Activated CD8-positive, alpha-beta T cell treated with anti-CD3 and anti-CD28 coated beads for 36 hours (primary cell): ENCODE measurements around the gene CKM. TPM values are rescaled to one million over a fixed set of nuclear protein-coding genes. Genes with fewer than 3 reads are reported as not detected.

ENCODE experiments used
- ATAC-seq: fragments of 200-7000 bp; cut with Tn5 transposase; one replicate; pipeline ENCODE4 v1.10.0; 2021; ENCODE audit warnings: mild to moderate bottlenecking, moderate library complexity
- CTCF ChIA-PET: fragments of 350-600 bp; sonication (Branson Sonifier 250); formaldehyde crosslinking; loops from one replicate; lab custom pipeline; 2021; ENCODE audit warnings: antibody characterized with exemption; lab: Charles Lee
- POLR2A ChIA-PET: fragments of 350-600 bp; sonication (Branson Sonifier 250); formaldehyde crosslinking; loops from one replicate; lab custom pipeline; 2021; ENCODE audit warnings: antibody characterized with exemption; lab: Charles Lee
- DNase-seq: peaks from one replicate; pipeline ENCODE4 v3.0.0-alpha.2; 2020
- H3K27ac Mint-ChIP-seq: one replicate; pipeline ENCODE4 v1.8.0; 2021; ENCODE audit warnings: mild to moderate bottlenecking, mixed read lengths
- H3K27me3 Mint-ChIP-seq: one replicate; pipeline ENCODE4 v1.8.0; 2021; ENCODE audit warnings: mixed read lengths
- H3K36me3 Mint-ChIP-seq: one replicate; pipeline ENCODE4 v1.8.0; 2021; ENCODE audit warnings: low read depth, mixed read lengths
- H3K4me1 Mint-ChIP-seq: one replicate; pipeline ENCODE4 v1.8.0; 2021; ENCODE audit warnings: low read depth, mixed read lengths
- H3K4me3 Mint-ChIP-seq: one replicate; pipeline ENCODE4 v1.8.0; 2021; ENCODE audit warnings: mild to moderate bottlenecking, moderate library complexity, mixed read lengths
- H3K9me3 Mint-ChIP-seq: one replicate; pipeline ENCODE4 v1.8.0; 2021; ENCODE audit warnings: mixed read lengths
- CTCF ChIP-seq: fragments of 200-600 bp; IDR thresholded peaks from one replicate; pipeline ENCODE4 v1.8.0; 2022; ENCODE audit warnings: antibody characterized with exemption, mild to moderate bottlenecking
- intact Hi-C: fragments of 100-400 bp; cut with micrococcal nuclease; formaldehyde crosslinking; loops from one replicate; pipeline ENCODE4 v1.10.0; 2022
- total RNA-seq, 2 experiments: library from RNA; stranded (reverse); gene quantifications; one replicate each; pipeline ENCODE4 v1.2.3, GENCODE V29; 2021

Gene CKM
- total RNA-seq, 2 experiments from 2014 or later, result not detected

- H3K4me3 Mint-ChIP-seq, result no peak overlapping the region
- intact Hi-C loops, result no loop called here
- POLR2A ChIA-PET, result no interaction called here
- ATAC-seq (no peak), DNase-seq (no peak)
- peaks cover 16% of the 10 kb centered on the region for H3K27me3 Mint-ChIP-seq
- CTCF ChIA-PET, result interaction anchor here (0.6 kb wide), 1 partner anchor 13 kb away, joined by 3 read pairs; no protein-coding TSS in a partner anchor
- H3K36me3 Mint-ChIP-seq, result no peaks in the 10 kb centered on the region
- no peak overlapping the region for H3K27ac Mint-ChIP-seq
- H3K9me3 Mint-ChIP-seq, result no peaks in the 10 kb centered on the region
- no peaks in the 10 kb centered on the region for H3K4me1 Mint-ChIP-seq
- no peak for TF ChIP-seq CTCF
Measured at GRCh38 chr19:45347570-45348366, 25.1 kb upstream of the CKM start.

- DNase-seq, result no peak
- H3K27ac Mint-ChIP-seq, result no peak overlapping the region
- ChIA-PET POLR2A (no interaction called here), CTCF (no interaction called here)
- no peaks in the 10 kb centered on the region for H3K9me3 Mint-ChIP-seq
- H3K4me1 Mint-ChIP-seq, result no peaks in the 10 kb centered on the region
- peaks cover 16% of the 10 kb centered on the region for H3K27me3 Mint-ChIP-seq
- ATAC-seq, result no peak
- intact Hi-C loops, result no loop called here
- TF ChIP-seq CTCF, result no peak
- H3K4me3 Mint-ChIP-seq, result no peak overlapping the region
- no peaks in the 10 kb centered on the region for H3K36me3 Mint-ChIP-seq
Measured at GRCh38 chr19:45346449-45346848, 23.8 kb upstream of the CKM start.

- ChIA-PET CTCF (interaction anchor here (1.0 kb wide), 1 partner anchor 97 kb away, joined by 4 read pairs; no protein-coding TSS in a partner anchor), POLR2A (no interaction called here)
- Mint-ChIP-seq H3K9me3 (no peaks in the 10 kb centered on the region), H3K36me3 (no peaks in the 10 kb centered on the region), H3K27ac (no peak overlapping the region), H3K4me3 (no peak overlapping the region), H3K4me1 (no peaks in the 10 kb centered on the region), H3K27me3 (peaks cover 16% of the 10 kb centered on the region)
- intact Hi-C loops, result no loop called here
- no peak for DNase-seq
- no peak for TF ChIP-seq CTCF
- ATAC-seq, result no peak
Measured at GRCh38 chr19:45345506-45345860, 22.8 kb upstream of the CKM start.

- H3K9me3 Mint-ChIP-seq, result no peaks in the 10 kb centered on the region
- intact Hi-C loops, result no loop called here
- TF ChIP-seq CTCF, result no peak
- no peak overlapping the region for H3K27ac Mint-ChIP-seq
- POLR2A ChIA-PET, result no interaction called here
- H3K27me3 Mint-ChIP-seq, result peaks cover 19% of the 10 kb centered on the region
- no peak for ATAC-seq
- no peak for DNase-seq
- no peaks in the 10 kb centered on the region for H3K36me3 Mint-ChIP-seq
- H3K4me3 Mint-ChIP-seq, result no peak overlapping the region
- CTCF ChIA-PET, result interaction anchor here (0.8 to 1.0 kb wide), 2 partner anchors 57 to 96 kb away, joined by 3 to 4 read pairs; no protein-coding TSS in a partner anchor
- peaks cover 5% of the 10 kb centered on the region for H3K4me1 Mint-ChIP-seq
Measured at GRCh38 chr19:45344621-45345505, 22.2 kb upstream of the CKM start.
